NCI-H510A (cell line): ENCODE results near the gene YARS1.

Source experiments
- DNase-seq: peaks from one replicate; lab custom pipeline; 2025; lab: John Stamatoyannopoulos, UW

The YARS1 gene

DNA sequence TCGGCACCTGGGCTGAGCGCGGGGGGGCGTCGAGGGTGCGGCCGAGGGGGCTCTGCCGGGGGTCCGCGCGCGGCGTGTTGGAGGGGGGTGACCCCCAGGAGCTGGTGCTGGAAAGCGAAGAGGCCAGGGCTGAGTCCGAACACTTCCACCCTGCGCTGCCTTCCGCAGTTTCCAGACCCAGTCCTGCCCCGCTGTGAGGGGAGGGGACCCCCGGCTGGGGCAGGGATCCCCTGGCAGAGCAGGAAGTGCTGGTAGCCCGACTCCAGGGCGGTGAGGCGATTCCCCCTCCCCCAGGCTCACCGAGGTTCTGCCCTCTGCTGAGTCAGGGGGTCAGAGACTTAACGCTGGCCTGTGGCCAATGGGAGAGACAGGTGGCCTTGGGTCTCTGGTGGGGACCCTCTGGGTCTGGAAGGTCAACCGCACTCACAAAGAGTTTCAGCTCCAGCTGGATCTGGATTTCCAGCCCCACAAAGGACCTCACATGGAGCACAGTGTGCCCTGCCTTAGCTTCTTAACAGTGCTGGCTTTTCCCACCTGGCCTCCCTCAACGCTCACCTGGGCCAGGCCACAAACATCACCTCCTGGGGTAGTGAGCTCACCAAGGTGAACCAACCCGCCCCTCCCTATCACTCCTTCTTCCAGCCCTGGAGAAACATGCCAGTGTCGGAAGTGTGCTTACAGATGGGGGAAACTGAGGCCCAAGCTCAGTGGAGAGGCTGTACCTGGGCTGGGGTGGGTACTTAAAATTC lies 74.8 kb downstream of the YARS1 start:
- no peak for DNase-seq

DNA sequence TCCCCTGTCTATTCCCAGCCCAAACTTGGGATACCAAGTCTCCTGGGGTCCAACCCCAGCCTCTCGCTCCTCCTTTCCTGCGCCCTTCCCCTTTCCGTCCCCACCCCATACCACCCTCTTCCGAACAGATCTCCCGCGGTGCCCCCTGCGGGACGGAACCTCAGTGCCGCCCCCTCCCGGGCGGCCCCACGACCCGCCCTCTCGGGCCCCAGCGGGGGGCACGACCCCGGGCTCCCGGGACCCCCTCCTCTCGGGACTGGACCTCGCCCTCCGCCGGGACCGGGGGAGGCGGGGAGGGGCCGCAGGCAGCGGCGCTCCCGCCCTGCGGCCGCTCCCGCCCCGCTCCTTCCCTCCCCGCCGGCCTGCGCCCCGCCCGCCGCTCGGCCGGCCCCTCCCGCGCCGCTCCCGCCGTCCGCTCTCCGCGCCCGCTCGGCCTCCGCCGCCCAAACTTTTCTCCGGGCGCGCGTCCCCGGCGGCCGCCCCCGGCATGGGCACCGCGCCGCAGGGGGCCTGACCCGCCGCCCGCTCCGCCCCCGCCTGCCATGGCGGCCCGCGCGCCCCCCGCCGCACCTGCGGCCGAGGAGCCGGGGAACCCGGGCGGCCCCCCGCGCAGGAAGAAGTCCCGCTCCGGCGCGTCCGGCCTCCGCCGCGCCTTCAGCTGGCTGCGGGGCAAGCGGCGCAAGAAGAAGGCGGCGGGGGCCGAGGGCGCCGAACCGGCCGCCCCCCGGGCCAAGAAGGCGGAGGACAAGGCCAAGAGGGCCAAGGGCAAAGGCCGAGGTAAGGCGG lies 75.6 kb downstream of the YARS1 start:
- DNase-seq: no peak

DNA sequence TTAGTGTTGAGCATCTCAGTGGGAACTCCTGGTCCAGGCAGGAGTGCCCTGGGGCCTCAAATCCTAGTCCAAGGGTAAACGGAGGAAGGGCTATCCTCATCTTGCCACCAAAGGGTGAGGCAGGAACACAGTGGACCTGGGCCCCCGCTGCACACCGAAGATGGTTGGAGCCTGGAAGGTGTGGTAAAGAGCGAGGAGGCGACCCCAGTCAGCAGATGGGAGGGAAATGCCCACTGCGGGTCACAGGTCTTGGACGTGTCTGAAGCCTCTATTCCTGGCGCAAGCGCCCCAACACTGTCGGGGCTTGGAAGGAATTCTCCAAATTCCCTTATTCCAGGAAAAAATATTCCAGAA lies 76.1 kb downstream of the YARS1 start:
- no peak for DNase-seq

DNA sequence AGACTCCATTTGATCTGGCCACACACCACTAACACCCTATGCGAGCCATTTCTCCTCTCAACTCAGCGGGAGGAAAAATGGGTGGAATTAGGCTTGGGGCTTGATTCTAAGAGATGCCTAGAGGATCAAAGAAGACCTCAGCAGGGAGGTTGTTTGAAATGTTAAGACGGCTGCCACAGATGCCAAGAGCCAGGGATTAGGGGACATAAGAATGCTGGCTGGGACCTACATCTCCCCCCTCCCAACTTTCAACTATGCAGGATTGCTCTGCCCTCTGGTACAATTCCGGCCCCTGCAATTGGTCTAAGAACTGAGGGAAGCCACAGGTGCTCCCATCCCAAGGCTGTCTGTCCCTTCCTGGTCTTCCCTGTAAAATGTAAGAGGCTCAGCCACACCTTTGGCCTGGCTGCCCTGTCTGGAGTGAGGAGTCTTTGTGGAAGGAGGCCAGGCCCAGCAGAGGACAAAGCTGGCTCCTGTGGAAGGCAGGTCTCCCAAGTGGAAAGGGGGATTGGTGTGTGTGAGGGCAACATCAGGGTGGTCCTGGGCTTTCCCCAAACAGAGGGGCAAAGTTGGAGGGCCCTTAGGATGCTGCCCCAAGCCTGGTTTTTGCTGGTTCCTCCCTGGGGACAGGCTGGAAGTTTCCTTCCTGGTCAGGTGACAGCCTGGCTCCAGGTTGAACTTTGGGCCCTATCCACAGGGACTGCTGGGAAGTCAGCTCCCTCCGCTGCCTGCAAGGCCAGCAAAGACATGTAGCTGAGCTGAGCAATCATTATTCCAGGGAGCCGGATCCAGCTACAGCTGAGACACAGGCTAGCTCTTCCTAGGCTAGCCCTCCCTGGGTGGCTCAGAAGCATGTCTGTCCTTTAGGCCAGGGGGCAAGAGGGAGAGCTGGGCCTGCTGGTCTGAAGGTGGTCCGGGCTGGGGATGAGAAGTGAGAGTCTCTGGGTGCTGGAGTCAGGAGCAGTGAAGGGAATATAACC lies 80.1 kb downstream of the YARS1 start:
- no peak for DNase-seq

DNA sequence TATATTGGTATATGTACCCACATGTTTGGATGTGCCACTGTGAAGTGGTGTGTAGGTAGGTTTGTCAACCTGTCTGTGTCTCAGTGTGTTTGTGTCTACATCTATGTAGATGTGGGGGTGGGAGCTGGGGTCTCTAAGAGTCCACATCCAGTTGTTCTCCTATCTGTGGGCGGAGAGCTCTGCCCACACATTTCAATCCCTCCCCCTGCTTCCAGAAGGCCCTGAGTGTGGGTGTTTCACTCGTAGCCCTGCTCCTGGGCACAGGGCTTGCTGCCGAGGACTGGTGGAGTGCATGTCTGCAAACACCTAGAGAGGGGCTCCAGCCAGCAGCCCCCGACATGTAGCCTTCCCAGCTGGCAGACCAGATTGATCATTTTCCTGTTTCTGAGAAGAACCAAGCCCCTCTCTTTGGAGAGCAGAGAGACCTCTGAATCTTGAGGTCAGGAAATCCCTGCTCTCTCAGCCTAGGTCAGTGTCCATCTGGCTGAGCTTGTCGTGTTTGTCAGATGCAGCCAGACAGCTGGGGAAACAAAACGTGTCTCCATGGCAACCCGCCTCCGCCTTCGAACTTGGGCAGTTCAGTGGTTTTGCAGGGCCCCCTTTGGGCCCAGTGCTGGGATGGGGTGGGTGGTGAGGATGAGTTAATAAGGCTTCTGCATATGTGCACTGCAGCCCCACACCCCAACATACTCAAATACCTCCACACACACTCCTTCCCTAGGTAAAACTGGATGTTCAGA lies 83.4 kb downstream of the YARS1 start:
- DNase-seq: no peak

DNA sequence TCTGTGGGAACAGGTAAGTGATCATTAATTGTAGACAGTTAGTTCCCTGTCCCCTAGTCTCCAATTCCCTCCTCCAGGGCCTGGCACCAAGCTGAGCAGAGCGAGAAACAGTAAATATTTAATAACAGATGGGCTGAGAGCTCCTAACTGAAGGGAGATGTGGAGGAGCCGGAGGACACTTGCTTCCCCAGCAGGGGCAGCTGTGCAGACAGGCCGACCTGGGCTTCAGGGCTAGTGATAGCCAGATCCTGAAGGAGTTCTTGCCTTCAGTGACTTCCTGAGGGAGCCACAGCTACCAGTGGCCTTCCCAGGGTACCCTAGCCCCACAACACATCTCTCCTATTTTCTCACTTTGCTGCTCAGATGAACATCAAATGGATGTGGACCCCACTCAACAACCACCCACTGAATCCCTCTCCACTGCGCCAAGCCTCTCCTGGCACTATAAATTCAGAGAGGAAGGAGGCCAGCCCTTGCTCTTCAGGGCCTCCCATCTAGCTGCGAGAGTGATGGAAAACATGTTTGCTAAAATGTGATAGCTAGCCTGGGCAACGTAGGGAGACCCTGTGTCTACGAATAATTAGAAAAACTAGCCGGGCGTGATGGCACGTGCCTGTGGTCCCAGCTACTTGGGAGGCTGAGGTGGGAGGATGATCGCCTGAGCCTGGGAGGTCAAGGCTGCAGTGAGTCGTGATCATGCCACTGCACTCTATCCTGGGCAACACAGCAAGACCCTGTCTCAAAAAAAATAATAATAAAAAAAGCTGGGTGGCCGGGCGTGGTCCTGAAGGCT lies 87.7 kb downstream of the YARS1 start:
- DNase-seq: no peak

DNA sequence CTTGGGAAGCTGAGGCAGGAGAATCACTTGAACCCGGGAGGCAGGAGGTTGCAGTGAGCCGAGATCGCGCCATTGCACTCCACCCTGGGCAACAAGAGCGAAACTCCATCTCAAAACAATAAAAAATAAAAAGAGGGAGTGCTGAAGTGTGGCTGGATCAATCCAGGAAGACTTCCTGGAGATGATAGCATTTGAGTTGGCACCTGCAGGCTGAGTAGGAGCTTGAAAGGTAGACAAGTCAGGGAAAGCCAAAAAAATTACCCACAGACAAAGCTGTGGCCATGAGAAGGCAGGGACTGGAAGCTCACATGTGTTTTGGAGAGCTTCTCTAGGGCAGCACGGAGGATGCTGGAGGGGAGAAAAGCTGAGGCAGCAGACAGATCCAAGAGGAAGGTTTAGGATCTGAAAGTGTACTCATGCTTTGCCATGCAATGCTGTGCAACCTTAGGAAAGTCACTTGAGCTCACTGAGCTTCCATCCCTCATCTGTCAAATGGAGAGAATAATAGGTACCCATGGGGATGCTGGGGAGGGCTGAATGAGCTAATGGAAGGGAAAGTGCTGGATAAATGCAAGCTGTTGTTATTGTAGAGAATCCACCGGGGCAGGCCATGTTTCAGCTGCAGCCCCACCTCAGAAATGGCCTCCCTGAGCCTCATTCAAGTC lies 88.6 kb downstream of the YARS1 start:
- no peak for DNase-seq

DNA sequence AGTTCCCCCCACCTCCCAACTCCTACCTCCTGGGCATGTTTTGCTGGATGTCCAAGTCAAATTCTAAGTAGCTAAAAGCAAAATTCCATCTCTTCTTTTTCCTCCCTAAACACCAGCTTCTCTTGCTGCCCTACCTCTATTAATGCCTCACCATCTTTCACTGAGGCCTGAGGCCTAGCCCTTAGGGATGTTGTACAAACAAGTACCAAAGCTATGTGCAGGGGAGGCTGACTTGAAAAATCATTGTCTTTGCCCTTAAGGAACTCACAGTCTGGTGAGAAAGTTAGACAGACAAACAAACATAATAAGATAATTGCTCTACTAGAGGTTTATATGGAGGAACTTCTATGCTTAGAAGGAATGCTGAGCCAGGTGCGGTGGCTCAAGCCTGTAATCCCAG lies 89.3 kb downstream of the YARS1 start:
- no peak for DNase-seq

DNA sequence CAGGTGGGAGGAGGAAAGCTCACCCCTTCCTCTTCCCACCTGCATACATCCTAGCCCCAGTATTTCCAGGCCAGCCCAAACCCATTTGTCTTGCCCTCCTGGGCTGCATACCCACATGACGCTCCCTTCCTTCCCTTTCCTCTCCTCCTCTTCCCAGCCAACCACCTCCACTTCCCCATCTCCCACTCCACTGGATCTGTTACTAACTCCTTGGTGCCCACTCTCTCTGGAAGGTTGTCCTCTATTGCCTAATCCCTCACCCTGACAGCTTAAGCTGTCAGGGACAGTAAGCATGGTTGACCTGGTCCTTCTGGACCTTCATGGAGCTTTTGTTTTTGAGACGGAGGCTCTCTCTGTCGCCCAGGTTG lies 91.6 kb downstream of the YARS1 start:
- no peak for DNase-seq
